ENCODE data around the gene CCDC149. TPM values are rescaled to one million over a fixed set of nuclear protein-coding genes. Genes with fewer than 3 reads are reported as not detected.
A peak's percentile ranks its signal among the peaks of the same experiment; 100 is the strongest.

The CCDC149 gene
- polyA plus RNA-seq, 1 experiment, result 10.2 TPM

DNA sequence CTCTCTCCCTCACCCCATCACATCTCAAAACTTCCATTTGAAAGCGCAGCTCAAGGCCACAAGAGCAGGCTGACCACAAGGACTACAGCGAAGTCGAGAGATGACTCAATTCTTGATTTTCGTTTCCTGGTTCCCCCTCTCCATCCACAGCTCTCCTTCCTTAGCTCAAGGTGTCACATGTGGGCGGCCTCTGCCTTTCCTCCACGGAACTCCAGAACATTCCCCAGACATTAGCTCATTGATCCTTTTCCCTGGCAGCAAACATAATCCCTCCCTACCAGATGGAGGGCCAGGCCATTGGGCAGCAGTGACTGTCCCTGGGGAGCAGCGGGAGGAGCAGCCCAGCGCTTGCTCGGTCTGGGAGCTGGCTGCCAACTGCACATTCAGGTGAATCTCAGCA is 56.3 kb downstream of the CCDC149 start:
- no peaks in the 10 kb centered on the region for H3K27me3 ChIP-seq (ENCODE audit: control insufficient read depth, insufficient read depth, low read length)
- TF ChIP-seq, protein P1, sequence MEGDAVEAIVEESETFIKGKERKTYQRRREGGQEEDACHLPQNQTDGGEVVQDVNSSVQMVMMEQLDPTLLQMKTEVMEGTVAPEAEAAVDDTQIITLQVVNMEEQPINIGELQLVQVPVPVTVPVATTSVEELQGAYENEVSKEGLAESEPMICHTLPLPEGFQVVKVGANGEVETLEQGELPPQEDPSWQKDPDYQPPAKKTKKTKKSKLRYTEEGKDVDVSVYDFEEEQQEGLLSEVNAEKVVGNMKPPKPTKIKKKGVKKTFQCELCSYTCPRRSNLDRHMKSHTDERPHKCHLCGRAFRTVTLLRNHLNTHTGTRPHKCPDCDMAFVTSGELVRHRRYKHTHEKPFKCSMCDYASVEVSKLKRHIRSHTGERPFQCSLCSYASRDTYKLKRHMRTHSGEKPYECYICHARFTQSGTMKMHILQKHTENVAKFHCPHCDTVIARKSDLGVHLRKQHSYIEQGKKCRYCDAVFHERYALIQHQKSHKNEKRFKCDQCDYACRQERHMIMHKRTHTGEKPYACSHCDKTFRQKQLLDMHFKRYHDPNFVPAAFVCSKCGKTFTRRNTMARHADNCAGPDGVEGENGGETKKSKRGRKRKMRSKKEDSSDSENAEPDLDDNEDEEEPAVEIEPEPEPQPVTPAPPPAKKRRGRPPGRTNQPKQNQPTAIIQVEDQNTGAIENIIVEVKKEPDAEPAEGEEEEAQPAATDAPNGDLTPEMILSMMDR (IDR thresholded peaks at IDR 0.05; ENCODE audit: insufficient read depth, low read depth, low read length), result no peak
- ChIA-PET CTCF (interaction anchor here (0.9 to 1.1 kb wide), 3 partner anchors 12 to 124 kb away, joined by 3 to 4 read pairs (median 3); no protein-coding TSS in a partner anchor), POLR2A (no interaction called here)
- no peak for DNase-seq (ENCODE audit: low read depth)
- no peak overlapping the region for H3K4me3 ChIP-seq (ENCODE audit: low read depth, low read length)
- H3K36me3 ChIP-seq (ENCODE audit: control insufficient read depth, insufficient read depth, low read length), result no peaks in the 10 kb centered on the region

DNA sequence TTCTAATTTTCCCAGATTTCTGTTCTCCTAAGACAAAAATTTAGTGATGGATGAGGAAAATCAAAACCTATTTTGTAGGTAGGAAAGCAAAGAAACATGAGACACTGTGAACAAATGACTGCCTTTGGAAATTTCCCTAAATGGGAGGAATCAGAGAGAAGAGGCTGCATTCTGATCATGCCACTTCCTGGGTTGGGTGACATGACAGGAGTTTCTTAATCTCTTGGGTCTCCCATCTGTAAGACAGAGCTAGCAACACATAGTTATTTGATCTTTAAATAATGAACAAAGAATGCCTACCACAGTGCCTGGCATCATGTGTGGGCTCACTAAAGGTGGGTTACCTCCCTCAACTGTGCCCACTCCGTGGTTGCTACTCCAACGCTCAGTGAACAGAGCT is 57.1 kb downstream of the CCDC149 start:
- H3K27me3 ChIP-seq (ENCODE audit: control insufficient read depth, insufficient read depth, low read length), result no peaks in the 10 kb centered on the region
- CTCF ChIA-PET, result no interaction called here
- no peak overlapping the region for H3K4me3 ChIP-seq (ENCODE audit: low read depth, low read length)
- no peaks in the 10 kb centered on the region for H3K36me3 ChIP-seq (ENCODE audit: control insufficient read depth, insufficient read depth, low read length)
- TF ChIP-seq, protein P1 (IDR thresholded peaks at IDR 0.05; ENCODE audit: insufficient read depth, low read depth, low read length), result no peak
- POLR2A ChIA-PET, result no interaction called here
- DNase-seq (ENCODE audit: low read depth), result no peak

DNA sequence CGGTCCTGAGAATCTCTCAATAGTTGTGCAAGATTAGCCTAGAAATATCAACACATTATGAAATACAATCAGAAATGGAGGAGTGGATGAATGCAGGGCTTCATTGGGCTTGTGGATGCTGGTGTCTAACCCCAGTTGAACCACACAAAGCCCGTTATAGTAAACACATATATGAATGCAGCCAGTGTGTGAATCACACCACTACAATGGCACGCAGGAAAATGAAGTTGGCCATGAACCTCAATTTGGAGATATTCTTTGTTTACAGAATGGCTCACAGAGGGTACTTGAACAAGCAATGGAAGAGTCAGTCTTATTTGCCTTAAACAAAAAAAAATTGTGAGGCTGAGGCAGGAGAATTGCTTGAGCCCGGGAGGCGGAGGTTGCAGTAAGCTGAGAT is 59.7 kb downstream of the CCDC149 start:
- no peak for DNase-seq (ENCODE audit: low read depth)
- CTCF ChIA-PET, result no interaction called here
- Histone ChIP-seq H3K27me3 (ENCODE audit: control insufficient read depth, insufficient read depth, low read length) (no peaks in the 10 kb centered on the region), H3K36me3 (ENCODE audit: control insufficient read depth, insufficient read depth, low read length) (no peaks in the 10 kb centered on the region), H3K4me3 (ENCODE audit: low read depth, low read length) (no peak overlapping the region)
- TF ChIP-seq, protein P1 (IDR thresholded peaks at IDR 0.05; ENCODE audit: insufficient read depth, low read depth, low read length), result no peak
- POLR2A ChIA-PET, result no interaction called here

DNA sequence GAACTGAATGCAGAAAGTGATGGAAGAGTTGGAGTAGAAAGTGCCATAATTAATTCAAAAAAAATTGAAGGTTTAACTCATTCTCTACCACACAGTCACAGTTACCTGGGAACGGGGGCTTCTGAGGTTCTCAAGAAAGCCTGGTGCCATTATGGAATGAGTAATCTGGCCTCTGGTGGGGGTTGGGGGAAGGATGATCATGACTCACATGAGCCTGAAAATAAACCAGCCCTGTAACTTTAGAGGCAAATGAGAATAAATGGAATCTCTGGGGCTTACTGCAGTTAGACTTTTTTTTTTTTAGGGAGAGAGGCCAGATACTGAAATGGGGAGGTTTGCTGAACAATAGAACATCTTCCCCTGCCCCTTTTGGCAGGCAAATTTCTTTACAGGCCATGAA is 62.2 kb downstream of the CCDC149 start:
- TF ChIP-seq, protein P1 (IDR thresholded peaks at IDR 0.05; ENCODE audit: insufficient read depth, low read depth, low read length), result no peak
- POLR2A ChIA-PET, result no interaction called here
- CTCF ChIA-PET, result no interaction called here

DNA sequence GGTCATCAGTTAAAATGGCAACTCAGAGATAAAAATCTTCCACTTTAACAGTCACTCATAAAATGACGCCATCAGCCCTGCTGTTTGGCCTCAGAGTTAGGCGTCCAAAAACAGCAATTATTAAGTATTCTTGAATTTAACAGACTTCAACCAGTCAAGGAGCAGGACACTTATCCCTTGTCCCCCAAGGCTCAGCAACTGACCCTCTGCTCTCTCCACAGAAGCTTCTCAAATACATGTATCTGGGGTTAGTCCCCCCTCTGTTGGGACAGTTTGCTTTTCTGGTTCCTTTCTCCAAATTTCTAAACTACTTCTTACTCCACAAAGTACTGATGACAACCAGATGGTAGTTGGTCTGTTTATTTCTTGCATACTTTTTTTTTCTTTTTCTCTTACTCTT is 63.1 kb downstream of the CCDC149 start:
- ChIA-PET POLR2A (no interaction called here), CTCF (no interaction called here)
- TF ChIP-seq, protein P1 (IDR thresholded peaks at IDR 0.05; ENCODE audit: insufficient read depth, low read depth, low read length), result no peak
- no peaks in the 10 kb centered on the region; the same call in 1 of the 2 replicates for H3K36me3 ChIP-seq (ENCODE audit: control insufficient read depth, insufficient read depth, low read length)
- H3K4me3 ChIP-seq (ENCODE audit: low read depth, low read length), result no peak overlapping the region
- no peaks in the 10 kb centered on the region for H3K27me3 ChIP-seq (ENCODE audit: control insufficient read depth, insufficient read depth, low read length)
- DNase-seq (ENCODE audit: low read depth), result peak; percentile 19

More for the DNA sequence above, 62.2 kb downstream of the CCDC149 start:
- no peak overlapping the region for H3K4me3 ChIP-seq (ENCODE audit: low read depth, low read length)
- peak; percentile 71 for DNase-seq (ENCODE audit: low read depth)
- H3K27me3 ChIP-seq (ENCODE audit: control insufficient read depth, insufficient read depth, low read length), result no peaks in the 10 kb centered on the region
- no peaks in the 10 kb centered on the region; the same call in 1 of the 2 replicates for H3K36me3 ChIP-seq (ENCODE audit: control insufficient read depth, insufficient read depth, low read length)
